ENCODE results near the gene SETD4.

SETD4 gene

DNA sequence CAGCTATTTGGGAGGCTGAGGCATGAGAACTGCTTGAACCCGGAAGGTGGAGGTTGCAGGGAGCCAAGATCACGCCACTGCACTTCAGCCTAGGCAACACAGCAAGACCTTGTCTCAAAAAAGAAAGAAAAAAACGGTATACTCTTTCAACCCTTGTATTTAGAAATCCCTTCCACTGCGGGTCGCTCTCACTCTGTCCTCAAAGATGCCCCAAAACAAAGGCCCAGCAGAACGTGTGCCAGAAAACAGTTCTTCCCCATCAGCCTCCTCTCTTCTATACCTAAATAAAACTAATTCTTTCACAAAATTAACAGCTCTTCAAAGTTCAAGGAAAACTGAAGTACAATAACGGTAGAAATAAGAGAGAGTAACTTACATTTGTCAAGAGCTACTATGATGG lies 13.2 kb downstream of the SETD4 start:
- DNase-seq (ENCODE audit: low spot score) = no peak

DNA sequence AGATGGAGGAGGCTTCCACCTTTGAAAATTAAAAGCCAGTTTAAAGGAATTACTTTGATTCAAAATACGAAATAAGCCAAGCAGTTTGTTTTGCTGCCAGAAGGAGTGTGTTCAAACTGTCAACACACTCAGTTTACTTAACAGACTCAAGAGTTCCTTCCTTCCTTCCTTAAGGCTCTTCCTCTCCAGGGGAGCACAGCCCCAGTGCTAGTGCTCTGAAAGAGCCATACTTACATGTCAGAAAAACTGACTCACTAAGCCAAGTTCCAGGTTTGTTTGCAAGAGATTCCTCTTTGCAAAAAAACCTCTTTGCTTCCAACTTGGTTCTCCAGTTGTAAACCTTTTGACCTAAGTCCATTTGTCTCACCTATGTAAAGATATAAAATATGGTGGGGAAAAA lies 14.3 kb downstream of the SETD4 start:
- DNase-seq (ENCODE audit: low spot score) = no peak

DNA sequence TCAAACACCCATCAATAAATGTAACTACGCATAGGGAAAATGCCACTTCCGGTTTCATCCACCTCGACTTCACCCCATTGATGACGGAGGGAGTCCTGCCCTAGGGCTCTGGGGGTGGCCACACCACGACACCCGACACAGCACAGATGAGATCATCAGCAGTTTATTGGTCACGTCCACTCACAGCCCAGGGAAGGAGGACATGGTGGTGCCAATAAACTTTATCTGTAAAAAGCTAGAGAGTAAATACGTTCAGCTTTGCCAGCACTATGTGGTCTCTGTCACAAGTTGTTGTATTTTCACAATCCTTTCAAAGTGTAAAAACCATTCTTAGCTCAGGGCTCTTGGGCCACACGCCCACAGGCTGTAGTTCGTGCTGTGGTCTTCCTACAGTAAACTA lies 16.3 kb downstream of the SETD4 start:
- DNase-seq (ENCODE audit: low spot score) = no peak

DNA sequence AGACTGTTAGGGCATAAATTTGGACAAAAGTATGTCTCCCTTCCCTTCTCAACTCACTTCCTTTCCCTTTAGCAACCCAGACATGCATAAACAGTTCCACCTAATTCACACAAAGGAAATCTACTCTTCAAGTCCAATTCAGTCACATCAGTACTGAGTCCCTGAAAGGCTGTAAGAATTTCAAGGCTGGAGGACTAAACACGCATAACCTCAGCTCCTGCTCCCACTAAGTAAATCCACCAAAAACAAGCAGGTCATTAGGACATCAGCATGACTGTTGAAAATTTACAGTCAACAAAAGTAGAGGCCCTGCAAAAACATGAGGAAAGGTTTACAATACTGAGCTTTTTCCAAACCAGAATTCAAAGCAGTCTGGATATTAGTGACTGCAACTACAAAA lies 18.4 kb downstream of the SETD4 start:
- DNase-seq (ENCODE audit: low spot score) = no peak

GRCh38 chr21:36040389-36040788 lies 19.9 kb downstream of the SETD4 start:
- DNase-seq (ENCODE audit: low spot score) = no peak

DNA sequence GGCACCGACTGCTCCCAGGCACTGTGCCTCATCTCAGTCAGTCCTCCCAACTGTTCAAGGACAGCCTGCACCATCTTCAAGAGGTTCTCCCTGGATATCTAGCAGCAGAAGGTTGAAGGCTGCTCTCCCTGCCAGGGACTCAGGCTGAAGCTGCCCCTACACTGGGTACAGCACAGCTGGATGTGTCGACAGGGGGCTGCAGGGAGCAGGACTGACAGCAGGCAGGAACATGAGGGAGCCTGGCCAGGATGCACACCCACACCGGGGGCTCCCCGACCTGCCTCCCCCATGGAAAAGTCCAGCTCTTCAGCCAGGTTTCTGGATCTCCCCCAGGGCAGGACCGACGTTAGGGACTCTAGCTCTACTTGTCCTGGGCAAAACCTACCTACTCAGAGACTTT lies 20.5 kb downstream of the SETD4 start:
- DNase-seq (ENCODE audit: low spot score) = no peak

- DNase-seq (ENCODE audit: low spot score) = no peak
Measured at GRCh38 chr21:36038701-36039497, 21.4 kb downstream of the SETD4 start.

DNA sequence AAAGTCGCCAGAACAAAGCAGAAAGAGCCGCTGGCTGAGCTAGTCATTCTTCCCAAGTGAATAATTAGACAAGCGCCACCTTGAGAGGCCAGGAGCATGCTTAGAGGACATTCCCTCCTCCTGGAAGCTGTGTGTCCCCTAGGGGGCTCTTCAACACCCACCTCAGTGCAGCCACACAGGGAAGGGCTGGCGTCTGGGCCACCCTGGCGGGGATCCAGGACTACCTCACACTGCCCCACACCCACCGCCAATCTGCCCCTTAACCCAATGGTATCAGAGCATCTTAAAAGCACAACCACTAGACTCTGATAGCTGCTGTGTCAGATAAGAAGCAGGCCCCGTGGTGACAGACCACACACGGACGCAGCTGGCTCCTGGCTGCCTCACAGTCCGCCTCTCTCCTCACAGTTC lies 24.9 kb downstream of the SETD4 start:
- no peak for DNase-seq (ENCODE audit: low spot score)

DNA sequence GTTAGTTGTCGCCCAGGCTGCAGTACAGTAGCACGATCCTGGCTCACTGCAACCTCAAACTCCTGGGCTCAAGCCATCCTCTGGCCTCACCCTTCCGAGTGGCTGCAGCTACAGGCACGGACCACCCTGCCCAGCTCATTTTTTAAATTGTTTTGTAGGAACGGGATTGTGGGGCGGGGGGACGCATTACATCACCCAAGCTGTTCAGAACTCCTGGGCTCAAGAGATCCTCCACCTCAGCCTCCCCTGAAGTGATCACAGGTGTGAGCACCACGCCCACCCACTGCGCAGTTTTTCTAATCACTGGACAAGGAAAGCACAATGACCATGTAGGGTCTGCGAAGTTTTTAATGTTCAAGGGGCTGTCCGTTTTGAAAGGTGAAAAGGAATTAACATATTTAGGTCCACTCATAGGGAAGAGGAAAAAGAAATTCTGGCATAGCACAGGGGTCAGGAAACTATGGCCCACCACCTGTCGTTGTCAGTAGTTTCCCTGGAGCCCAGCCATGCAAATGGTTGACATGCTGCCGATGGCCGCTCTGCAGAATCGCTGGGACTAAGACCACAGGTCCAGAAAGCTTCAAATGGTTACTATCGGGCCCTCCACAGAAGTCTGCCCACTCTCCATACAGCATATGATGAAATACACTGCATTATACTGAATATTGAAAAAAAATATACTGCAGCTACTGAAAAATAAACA lies 26.0 kb downstream of the SETD4 start:
- no peak for DNase-seq (ENCODE audit: low spot score)

DNA sequence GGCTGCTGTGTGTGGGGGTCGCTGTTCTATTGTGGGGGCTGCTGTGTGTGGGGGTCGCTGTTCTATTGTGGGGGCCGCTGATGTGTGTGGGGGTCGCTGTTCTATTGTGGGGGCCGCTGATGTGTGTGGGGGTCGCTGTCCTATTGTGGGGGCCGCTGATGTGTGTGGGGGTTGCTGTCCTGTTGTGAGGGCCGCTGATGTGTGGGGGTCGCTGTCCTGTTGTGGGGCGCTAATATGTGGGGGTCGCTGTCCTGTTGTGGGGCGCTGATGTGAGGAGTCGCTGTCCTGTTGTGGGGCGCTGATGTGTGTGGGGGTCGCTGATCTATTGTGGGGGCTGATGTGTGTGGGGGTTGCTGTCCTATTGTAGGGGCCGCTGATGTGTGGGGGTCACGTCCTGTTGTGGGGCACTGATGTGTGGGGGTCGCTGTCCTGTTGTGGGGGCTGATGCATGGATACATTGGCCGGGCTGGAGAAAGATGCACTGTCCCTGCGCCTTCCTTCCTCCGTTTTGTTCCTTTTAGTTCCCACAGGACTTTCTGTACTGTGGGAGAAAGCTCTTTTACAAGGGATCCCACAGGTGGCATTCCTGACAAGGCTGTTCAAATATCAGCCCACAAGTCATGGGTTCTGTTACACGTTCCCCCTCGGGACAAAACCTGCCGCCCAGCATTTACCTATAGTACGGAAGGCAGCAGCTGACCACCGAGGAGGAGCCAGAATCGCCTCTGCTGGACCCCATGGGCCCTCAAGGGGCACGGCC lies 27.5 kb downstream of the SETD4 start:
- no peak for DNase-seq (ENCODE audit: low spot score)

DNA sequence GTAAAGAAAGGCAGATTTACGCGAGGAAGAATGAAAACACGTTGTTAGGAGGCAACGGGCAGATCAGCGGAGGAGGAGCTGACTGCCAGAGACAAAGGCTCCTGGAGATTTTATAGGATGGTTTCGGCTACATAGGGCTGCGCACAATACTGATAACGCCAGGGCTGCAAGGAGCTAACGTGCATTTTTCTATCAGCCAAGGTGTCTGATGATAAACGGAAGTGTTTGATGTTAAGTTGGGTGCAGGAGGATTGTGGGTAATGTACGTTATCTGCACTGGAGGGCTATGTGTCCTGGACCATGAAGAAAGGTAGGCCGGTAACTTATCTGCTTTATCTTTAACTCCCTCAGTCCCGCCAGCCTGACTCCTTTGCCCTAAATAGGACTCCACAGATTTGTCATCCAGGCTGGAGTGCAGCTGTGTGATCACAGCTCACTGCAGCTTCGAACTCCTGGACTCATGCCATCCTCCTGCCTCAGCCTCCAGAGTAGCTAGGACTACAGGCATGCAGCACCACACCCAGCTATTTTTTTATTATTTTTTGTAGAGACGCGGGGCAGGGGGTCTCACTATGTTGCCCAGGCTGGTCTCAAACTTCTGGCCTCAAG lies 29.6 kb downstream of the SETD4 start:
- no peak for DNase-seq (ENCODE audit: low spot score)

GRCh38 chr21:36029309-36029708 lies 31.0 kb downstream of the SETD4 start:
- DNase-seq (ENCODE audit: low spot score) = no peak

- peak; percentile 73 for DNase-seq (ENCODE audit: low spot score)
Measured at GRCh38 chr21:36028127-36029069, 31.9 kb downstream of the SETD4 start.

GRCh38 chr21:36027347-36027746 lies 33.0 kb downstream of the SETD4 start:
- DNase-seq (ENCODE audit: low spot score) = no peak

GRCh38 chr21:36024782-36025181 lies 35.5 kb downstream of the SETD4 start:
- DNase-seq (ENCODE audit: low spot score) = no peak

- DNase-seq (ENCODE audit: low spot score) = no peak
Measured at GRCh38 chr21:36023092-36023480, 37.2 kb downstream of the SETD4 start.

DNA sequence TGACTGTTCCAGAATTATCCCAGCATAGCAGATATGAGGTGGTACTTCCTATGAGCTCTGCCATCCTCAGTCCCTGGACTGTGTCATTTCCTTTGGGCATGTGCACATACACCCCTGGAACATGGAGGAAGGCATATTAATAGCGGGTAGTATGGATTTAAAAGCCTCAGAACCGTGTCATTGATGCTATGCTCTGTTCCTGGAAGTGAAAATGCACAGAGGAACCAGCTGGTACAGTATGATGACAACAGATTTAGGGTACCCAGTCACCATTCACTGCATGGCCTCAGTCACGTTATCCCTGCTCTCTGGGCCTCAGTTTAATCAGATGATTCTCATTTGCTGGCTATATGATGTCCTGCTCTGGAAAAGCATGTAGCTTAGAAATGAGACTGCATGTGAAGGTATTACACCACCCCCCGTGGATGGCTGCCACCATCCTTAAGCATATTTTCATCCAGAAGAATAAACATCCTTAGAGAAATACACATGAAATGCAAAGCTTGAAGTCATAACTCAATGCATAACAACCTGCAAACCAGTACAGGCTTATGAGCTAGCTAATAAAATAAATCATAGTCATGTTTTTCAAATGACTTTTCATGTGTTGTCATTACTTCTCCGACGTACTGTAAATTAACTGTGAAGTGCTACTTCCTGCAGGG lies 37.8 kb downstream of the SETD4 start:
- no peak for DNase-seq (ENCODE audit: low spot score)

- DNase-seq (ENCODE audit: low spot score) = no peak
Measured at GRCh38 chr21:36021251-36021837, 39.0 kb downstream of the SETD4 start.

DNA sequence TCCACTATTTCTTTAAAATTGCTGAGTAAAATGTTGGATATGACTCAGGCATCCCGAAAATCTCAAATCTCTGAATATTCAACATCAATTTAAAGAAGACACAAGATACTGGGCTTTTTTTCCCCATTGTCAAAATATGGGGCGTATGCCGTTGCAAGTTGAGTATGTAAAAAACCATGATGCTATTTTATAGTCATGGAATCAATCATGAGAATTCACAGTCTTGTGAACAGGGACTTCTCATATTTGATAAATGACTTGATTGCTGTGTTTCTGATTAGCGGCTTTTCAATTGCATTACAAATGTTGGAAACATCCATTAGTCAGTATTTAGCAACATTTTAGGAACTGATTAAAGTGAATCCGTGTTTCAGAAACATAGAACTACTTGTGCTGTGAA lies 45.3 kb downstream of the SETD4 start:
- DNase-seq (ENCODE audit: low spot score) = no peak

DNA sequence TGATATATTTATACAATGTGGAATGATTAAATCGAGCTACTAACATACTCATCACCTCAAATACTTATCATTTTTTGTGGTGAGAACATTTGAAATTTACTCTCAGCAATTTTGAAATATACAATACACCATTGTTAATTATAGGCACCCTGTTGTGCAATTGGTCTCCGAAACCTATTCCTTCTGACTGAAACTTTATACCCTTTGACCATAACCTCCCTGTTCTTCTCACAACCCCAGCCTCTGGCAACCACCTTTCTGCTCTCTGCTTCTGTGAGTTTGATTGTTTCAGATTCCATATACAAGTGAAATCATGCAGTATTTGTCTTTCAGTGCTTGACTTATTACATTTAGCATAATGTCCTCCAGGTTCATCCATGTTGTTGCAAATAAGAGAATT lies 49.5 kb downstream of the SETD4 start:
- DNase-seq (ENCODE audit: low spot score) = no peak

All from LoVo (cell line).